Stimulated activated CD4-positive, alpha-beta T cell treated with anti-CD3 and anti-CD28 coated beads, Interleukin-4, amount 100 ng/mL, for 24 hours (primary cell): ENCODE measurements around the gene CYP46A1.

Experiments used
- DNase-seq: peaks from one replicate; pipeline ENCODE4 v3.0.0-alpha.2; 2020

CYP46A1 gene

DNA sequence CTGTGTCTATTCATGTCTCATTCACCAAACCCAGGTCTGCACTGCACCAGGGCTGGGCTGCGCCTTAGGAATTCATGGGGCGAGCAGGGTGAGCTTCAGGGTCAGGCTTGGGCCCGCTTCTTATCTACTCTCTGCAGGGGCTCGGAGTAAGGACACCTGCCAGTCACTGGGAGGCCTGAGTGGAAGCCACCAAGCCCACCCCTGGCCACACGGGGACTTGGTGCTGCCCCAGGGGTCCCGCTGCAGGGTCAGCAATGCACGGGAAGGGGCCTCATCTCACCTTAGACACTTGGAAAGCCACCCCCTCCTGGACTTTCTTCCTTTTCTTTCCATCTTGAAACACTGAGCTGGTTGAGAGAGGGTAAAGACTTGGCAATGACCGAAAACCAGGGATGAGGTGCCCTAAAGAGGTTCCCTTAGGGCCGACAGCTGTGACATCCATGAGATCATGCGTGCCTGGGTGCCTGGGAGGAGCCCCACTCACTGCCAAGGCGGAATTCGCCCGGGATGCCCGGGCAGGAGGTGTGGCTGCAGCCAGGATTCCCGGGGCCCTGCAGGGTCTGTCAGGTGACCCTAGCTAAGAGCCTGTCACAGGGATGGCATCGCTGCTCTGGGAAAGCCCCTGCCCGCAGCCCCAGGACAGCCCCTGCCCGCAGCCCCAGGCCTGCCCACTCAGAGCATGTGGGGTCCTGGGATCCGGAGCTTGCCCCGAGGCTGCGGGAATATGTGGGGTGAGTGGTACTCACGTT lies 63.7 kb downstream of the CYP46A1 start:
- DNase-seq: no peak

DNA sequence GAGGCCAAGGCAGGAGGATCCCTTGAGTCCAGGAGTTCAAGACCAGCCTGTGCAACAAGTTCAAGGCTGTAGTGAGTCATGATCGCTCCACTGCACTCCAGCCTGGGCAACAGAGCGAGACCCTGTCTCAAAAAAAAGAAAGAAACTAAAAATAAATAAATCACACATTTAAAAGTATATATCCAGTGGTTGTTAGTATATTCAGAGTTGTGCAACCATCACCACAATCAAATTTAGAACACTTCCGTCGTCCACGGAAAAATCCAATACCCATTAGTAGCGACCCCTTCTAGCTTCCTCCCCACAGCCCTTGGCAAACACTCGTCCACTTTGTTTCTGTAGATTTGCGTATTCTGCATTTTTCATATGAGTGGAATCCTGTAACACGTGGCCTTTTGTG lies 64.4 kb downstream of the CYP46A1 start:
- DNase-seq: no peak

DNA sequence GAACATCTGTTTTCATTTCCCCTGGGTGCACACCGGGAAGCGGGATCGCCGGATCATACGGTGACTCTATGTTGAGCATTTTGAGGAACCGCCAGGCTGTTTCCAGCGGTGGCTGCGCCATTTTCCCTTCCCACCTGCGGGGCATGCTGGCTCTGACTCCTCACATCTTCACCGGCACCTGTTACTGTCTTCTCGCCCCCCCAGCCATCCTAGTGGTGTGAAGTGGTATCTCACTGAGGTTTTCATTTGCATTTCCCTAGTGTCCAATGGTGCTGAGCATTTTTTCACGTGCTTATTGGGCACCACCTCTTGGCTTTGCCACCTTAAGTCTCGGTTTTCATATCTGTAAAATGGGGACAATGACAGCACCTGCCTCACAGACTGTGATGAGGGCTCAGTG lies 65.0 kb downstream of the CYP46A1 start:
- no peak for DNase-seq

DNA sequence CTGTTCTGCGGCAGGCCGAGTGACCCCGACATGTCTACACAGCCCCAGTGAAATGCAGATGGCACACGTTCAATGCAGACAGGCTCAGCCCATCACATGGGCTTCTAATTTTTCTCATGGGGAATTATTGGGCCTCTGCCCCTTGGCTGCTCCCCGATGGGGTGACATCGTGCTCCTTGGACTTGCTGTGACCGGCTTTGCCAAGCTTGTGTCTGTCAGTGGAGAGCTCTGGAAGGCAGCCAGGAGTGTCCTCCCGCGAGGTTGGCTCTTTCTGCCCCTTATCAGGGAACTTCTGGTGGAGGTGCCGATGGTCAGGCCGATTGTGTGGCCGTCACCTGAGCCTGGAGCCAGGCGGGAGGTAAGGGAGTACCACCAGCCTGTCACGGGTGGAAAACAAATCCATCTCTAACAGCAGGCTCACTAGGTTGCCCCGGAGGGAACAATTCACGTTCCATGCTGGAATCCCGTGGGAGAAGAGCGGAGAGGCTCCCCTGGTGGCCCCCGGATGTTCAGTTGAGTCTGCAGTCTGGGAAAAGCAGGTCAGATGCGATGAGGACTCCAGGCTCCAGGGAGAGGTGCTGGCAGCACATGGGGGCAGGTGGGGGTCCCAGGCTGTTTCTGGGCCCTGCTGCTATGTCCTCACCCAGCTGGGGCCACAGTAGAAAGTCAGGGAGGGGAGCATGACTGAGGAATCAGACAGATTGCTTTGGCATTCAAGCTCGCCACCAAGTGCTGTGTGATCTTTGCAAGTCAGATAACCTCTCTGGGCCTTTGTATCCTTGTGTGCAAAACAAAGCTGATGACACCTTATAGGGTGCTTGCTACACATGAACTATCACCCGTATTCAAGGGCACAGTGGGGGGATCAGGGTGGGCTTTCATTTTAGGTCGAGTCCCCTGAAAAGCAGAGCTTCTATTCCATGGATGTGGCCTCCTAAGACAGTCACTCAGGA lies 65.9 kb downstream of the CYP46A1 start:
- no peak for DNase-seq

DNA sequence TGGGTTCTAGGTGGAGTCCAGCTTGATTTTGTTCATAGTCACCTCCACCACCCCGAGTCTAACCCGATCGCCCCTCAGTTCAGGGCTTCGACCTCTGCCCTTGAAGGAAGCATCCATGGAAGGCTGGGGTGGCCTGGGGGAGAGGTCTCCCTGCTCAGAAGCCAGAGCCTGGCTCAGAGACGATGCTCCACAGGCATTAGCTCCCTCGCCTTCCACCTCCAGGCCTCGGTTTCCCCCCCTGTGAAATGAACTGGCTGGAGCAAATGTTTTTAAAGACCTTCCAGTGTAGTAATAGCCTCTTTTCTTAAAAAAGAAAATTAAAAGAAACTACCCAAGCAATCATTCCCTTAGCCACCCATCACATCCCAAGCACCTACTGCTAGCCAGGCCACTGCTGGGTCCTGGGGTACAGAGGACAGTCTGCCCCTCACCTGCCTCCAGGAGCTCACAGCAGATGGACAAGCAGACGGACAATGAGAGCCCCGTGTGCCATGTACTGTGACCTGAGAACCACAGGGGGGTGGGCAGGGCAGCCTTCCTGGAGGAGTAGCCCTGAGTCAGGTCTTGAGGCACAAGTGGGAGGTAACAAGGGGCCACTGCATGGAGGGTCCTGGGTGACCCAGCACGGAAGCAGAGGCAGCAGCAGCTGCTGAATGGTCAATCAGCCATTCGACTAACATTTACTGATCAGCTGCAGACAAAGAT lies 66.8 kb downstream of the CYP46A1 start:
- DNase-seq: no peak

DNA sequence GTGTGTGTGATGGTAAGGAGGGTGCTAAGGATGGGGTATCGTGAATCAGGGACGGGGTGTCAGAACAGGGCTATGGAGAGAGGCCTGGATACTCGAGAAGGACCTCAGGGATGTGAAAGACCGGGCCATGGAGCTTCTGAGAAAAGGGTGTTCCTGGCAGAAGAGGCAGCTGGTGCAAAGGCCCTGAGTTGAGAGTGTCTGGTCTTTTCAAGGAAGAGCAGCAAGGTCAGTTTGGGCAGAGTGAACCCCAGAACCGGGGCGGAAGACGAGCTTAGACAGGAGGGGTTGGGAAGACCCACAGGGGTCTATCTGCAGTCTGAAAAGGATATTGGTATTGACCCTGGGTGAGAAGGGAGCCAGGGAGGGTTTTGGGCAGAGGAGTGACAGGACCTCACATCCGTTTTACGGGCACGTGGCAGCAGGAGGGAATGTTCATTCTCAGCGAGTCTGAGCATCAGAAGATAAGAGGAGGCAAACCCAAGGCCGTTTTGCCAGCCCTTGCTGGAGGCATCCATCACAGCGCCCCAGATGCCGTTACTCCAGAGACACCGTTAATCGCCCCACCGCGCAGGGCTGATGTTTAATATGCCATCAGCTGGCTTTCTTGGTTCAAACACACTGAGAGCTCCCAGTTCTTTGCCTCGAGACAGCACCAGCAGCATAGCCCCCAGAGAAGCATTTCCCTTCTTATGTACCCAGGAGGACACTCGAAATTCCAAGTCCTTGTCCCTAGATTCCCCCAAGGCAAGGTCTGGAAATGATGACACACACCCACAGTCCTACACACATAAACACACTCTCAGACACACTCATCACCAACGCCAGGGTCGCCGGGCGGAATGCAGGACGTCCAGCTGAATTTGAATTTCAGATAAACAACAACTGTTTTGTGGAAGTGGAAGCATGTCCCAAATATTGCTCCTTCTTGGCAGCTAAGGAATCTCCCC lies 67.7 kb downstream of the CYP46A1 start:
- DNase-seq: no peak

DNA sequence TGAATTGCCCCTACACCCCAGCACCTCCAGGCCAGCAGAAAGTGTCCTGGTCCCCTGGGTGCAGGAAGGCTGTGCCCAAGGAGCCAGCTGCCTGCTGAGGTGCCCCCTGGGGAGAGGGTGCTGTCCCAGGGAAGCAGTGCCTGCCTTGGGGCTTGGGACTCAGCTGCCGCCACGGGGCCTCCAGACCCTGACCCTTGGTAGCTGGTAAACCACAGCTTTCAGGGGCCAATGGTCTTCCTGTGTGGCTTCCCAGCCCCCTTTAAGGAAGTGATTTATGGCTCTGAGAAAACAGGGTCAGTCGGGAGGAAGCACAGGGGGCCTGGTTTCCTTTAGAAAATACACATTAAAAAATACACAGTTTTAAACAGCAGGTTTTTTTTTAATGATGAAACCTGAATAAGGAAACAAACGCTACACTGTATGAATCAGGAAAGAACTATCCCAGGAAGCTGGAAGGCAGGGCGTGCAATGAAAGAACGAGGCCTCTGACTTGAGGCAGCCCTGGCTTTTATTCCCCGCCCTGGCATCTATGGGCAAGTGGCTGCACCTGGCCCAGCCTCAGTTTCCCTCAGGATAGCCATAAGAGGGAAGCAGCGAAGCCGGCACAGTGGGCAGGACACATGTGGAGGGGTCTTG lies 68.5 kb downstream of the CYP46A1 start:
- DNase-seq: no peak

DNA sequence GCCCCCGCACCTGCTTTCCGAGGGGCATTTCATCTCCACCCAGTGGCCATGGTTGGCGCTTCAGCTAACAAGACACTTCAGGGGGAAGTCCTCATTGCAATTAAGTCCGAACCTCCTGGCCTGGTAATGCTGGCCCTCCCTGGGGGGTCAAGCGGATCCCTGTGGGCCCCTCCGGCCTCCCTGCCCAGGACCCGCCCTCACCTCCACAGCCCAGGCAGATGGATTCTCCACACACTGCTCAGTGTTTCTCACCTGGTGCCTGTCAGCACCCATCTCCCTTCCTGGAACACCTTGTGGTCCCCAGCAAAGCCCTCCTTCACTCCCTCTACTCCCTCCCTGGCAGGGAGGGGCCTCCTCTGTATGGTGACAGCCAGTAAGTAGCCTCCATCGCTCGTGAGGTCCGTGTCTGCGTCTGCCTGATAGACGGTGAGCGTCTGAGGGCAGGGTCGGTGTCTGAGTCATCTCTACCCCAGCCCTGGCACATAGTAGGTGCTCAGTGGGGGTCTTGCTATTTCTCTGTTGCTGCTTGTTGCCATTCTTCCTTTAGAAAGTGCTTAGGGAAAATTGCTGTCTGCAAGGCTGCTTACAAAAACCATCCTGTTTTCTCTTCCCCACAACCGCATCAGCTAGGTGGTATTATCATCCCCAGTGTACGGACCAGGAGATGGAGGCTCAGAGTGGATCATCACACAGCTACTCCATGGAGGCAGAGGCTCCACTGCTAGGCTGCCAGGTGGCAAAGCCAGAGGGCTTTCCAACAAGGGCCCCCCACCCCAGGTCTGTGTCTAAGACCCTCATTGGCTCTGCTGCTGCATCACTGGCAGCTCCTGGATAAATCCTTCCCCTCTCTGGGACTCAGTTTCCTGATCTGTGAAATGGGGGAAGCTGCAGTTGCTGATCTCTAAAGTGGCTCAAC lies 69.4 kb downstream of the CYP46A1 start:
- DNase-seq: no peak

DNA sequence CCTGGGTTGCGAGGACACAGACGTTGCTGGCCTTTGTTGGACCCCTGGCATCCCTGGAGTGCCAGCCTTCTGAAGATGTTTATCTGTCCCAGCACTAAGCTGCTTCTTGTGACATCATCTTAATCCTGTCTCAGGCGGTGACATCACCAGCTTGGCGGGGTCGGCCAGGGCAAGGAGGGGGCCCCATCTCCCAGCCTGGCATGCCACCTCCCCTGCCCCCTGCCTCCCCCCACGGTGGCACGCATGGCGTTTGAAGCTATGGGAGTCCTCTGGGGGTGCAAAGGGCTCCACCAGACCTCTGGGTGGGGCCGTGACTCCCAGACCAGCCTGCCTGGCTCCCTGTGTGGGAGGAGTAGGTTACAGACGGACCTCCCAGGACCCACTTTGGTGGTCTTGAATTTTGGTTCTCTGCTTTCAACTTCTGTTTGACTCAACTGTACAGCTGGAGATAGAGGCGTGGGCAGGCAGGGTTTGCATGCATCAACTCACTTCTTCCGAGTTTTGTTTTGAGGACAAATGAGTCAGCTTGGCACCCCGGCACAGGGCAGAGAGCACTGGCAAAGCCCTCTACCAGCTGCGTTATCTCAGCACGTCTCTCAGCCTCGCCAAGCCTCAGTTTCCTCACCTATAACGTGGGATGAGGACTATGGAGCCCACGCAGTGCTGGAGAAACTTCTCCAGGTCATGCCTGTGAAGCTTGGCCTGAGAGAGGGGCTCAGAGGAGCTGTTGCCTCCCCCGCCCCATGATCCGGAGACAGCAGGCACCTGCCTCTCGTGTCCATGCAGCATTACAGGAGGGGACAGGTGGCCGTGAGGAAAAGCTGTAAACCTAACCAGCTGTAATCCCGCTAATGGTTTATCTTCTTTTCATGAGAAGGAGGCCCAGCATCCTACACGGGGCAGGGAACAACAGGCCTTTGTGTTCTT lies 70.3 kb downstream of the CYP46A1 start:
- peak; percentile 41 for DNase-seq

DNA sequence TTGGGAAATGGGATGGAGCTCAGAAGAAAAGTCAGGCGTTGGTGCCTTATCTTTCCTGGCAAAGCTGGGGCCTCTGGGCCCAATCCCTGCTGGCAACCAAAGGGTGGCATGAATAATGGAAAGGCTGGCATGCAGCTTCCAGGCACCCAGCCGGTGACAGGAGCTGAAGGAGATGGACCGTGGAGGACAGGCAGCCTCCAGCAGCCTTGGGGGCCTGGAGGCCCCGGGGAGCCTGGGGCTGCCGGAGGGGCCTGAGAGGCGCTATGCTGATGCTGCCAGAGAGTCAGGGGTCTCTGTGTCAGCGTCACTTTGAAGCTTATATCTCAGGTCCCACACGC lies 70.9 kb downstream of the CYP46A1 start:
- DNase-seq: no peak

DNA sequence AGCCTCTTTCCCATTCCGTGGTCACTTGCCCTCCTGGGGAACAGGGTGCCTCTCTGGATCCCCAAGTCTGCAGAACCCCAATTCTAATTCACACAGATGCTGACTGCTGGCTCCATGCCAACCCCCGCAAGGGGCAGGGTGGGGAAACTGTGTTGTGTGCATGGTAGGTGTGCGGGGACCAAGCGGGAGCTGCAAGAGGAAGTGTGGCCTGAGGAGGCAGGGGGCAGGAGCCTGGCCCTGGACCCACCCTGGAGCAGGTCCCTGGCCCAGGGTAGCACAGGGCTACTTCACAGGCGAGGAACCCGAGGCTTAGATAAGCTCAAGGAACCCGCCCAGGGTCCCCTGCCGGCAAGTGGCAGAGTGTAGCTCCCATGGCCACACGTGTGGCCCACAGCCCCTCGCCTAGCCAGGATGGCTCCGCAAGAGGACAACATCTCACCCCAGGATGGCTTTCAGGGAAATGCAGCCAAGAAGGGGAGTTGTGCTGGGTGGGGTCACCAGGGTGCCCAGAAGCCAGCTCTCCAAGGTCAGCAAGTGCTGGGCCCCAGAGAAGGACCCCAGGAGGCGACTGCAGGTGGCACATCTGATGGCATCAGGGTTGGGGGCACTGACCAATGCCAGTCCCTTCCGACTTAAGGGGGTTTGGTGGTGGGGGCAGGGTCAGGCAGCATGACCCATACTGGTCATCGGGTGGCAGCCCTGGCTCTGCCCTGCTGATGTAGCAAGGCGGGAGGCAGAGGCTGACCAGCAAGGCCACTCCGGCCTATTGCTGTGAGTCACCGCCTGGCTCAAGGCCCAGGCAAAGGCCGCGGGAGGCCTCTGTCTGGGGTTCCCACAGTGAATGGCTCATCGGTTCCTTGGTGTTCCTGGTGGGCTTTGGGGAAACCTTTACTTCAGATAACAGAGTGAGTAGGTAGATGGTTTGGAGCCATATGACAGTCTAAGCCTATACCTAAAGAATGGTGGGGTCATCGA lies 71.8 kb downstream of the CYP46A1 start:
- DNase-seq: no peak

DNA sequence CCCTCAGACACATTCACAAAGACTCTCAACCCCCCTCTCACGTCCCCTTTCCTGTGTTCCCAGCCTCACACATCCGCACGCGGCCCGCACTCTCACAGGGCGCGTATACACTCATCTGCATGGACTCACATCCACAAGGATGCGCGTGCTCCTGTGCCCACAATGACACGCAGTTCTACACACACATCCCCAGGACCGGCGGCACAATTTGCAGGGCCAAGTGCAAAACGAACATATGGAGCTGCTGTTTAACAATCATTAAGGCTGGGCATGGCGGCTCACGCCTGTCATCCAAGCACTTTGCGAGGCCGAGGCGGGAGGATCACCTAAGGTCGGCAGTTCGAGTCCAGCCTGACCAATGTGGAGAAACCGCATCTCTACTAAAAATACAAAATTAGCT lies 72.7 kb downstream of the CYP46A1 start:
- no peak for DNase-seq

DNA sequence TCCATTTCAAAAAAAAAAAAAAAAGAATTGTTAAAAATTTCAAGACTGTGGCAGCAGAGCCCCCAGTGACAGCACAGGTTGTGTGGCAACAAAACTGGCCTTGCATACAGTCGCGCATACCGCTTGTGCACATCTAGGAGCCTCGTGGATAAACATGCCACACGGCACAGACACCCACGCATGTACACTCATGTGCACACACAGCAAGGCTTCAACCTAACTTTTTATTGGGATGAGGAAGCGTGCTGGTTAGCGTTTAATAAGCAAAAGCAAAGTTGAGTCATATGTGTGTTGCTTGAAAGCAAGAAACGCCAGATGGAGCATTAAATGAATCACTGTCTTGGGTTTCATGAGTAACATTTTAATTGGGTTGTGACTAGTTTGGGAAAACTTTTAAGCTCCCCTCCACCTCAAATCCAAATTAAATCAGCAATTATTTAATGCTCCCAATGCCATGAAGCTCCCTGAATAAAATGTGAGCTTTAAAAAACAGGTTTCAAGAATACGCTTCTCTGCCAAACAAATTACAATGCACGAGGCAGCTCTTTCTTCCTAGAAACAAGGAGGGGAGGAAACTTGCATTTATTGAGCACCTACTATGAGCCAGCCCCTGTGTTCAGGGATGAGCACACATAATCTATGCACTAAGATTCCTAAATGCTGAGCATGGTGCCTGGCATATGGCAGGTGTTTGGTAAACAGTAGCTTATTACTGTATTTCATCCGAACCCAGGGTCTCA lies 73.4 kb downstream of the CYP46A1 start:
- DNase-seq: peak; percentile 12

DNA sequence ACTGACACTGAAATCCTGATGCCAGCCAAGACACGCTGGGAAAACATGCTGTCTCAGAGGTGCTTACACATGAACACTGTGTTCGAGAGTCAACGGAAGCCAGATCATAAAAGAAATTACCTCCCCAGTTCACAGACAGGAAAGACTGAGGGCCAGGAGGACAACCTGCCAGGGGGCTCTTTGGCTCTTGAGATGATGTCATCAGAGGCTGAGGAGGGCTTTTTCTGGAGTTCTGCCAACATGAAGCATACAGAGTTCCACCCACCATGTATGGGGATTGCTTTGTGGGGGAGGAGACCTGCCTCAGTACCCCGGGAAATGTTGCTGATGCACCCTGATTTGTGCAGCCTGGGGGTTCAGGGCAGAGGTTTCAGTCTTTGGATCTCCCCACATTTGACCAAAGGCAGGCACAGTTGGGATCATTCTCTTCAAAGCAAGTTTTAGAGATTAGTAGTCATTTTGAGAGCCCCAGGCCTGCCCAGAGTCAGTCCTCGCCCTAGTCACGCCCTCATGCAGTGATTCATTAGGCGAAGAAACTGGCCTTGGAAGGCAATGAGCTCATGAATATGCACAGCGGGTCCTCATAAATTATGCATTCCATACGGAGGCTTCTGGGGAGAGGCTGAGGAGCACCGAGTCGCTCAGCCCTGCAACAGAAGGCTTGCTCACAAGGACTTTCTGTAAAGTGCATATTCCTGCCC lies 74.2 kb downstream of the CYP46A1 start:
- no peak for DNase-seq

DNA sequence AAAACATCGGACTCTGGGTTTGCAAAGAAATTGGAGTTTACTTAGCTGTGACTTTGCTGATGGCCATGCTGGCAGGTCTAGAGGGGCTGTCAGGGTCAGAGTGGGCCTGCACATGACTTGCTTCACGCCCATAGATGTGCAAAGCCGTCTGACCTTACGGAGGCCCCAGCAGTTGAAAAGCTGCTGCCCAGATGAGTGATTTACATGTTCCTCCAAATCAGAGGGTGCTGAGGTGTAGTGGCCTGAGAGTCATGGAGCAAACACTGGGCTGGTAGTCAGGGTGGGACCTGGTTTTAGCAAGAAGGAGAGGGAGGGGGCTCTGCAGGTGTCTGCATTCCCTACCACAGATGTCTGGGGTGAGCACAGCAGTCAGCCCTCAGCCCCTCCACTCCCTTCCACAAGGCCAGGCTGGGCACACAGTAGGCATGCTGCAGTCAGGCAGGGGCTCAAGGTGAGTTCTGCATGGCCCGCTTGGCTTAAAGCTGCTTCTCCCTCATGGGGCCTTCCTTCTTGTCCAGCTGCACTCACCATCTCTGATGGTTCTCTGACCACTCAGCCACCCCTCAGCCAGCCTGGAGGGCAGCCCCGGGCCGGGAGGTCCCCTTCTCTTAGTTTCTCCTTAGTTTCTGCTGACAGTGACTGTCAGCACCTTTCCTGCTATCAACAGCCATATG lies 74.9 kb downstream of the CYP46A1 start:
- no peak for DNase-seq

DNA sequence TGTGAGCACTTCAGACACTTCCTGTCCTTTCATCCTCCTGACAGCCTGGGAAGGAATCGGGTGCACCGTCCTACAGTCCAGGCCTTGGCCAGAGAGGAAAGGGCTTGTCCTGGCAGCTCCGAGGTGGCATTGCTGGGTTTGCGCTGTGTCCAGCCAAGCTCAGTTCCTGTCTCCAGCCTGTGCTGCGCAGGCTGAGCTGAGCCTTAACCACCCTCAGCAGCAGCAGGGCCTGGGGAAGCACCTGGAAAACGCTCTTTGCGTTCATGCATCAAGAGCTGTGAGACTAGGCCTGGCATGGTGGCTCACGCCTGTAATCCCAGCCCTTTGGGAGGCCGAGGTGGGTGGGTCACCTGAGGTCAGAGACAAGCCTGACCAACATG lies 75.4 kb downstream of the CYP46A1 start:
- no peak for DNase-seq
